K562 (cell line): ENCODE results near the gene LCMT2. TPM values are rescaled to one million over a fixed set of nuclear protein-coding genes. Genes with fewer than 3 reads are reported as not detected.

Experiments used
- ATAC-seq: fragments of 200-7000 bp; cut with Tn5 transposase; 3 replicates; pipeline ENCODE4 v1.9.1; 2020; ENCODE audit warnings: moderate library complexity
- BruUV-seq: library from RNA; stranded (reverse); fragments of 400-500 nt; replicated peaks from 2 replicates; lab custom pipeline; 2021; lab: Mats Ljungman, UMichigan
- CTCF ChIA-PET: fragments of 300-600 bp; formaldehyde crosslinking; extraction: SDS; loops from one replicate; lab custom pipeline; 2021; ENCODE audit warnings: low intra/inter-chr PET ratio; lab: Yijun Ruan, JAX
- POLR2A ChIA-PET: fragments of 300-600, 350-650 bp; sonication (Branson Sonifier 250); formaldehyde crosslinking; extraction: SDS; loops from one replicate; lab custom pipeline; 2021; ENCODE audit warnings: antibody characterized with exemption, inconsistent platforms; lab: Yijun Ruan, JAX
- DNase-seq, 4 experiments: peaks; one replicate each; pipeline versions ENCODE4 v3.0.0 to v3.0.0-alpha.2; 2011 to 2018; ENCODE audit warnings: low spot score in 3 of 4, mixed read lengths in 3 of 4; ENCODE audit errors: extremely low read depth in 1 of 4
- FAIRE-seq: peaks from 2 replicates; lab custom pipeline; 2011; peaks lifted over from hg19 to GRCh38; lab: Jason Lieb, UNC
- H2AFZ ChIP-seq: 2 replicates; pipeline ENCODE4 v1.6.0; 2011; ENCODE audit warnings: low read depth, low read length, control low read depth, inconsistent platforms
- H3K27ac ChIP-seq: fragments of 200-600 bp; 3 replicates; pipeline ENCODE4 v1.8.0; 2011; ENCODE audit warnings: low read depth, mild to moderate bottlenecking, control low read depth, inconsistent platforms, low read length, moderate library complexity, mixed read lengths; ENCODE audit errors: extremely low read depth
- H3K27me3 ChIP-seq, 2 experiments: fragments of 300-600 bp in 1 of 2; 2 replicates in 1 of 2; 3 replicates in 1 of 2; pipeline versions ENCODE4 v1.6.0 to v1.8.0; 2011; ENCODE audit warnings: inconsistent platforms in 2 of 2, low read length in 2 of 2, mild to moderate bottlenecking in 1 of 2, mixed read lengths in 1 of 2, moderate library complexity in 1 of 2; ENCODE audit not compliant: control insufficient read depth in 2 of 2, insufficient read depth in 2 of 2
- H3K36me3 ChIP-seq: fragments of 300-600 bp; 3 replicates; pipeline ENCODE4 v1.8.0; 2011; ENCODE audit warnings: mild to moderate bottlenecking, low read length, inconsistent platforms; ENCODE audit not compliant: control insufficient read depth, insufficient read depth
- H3K4me1 ChIP-seq, 2 experiments: fragments of 200-600 bp in 1 of 2; replicated peaks in 1 of 2; 2 replicates in 1 of 2; 3 replicates in 1 of 2; pipeline versions ENCODE4 v1.5.1 to v1.8.0; 2011; ENCODE audit warnings: inconsistent platforms in 2 of 2, low read length in 2 of 2, mild to moderate bottlenecking in 1 of 2, mixed read lengths in 1 of 2, moderate library complexity in 1 of 2; ENCODE audit not compliant: control insufficient read depth in 2 of 2, insufficient read depth in 2 of 2
- H3K4me2 ChIP-seq: 2 replicates; pipeline ENCODE4 v1.6.1; 2011; ENCODE audit warnings: low read length, control low read depth, inconsistent platforms, mixed read lengths; ENCODE audit not compliant: insufficient read depth
- H3K4me3 ChIP-seq: fragments of 200-600 bp; sonication (generic), shearing (Covaris generic); 2 replicates; pipeline ENCODE4 v1.5.1; 2016; ENCODE audit warnings: control low read depth, inconsistent platforms
- H3K79me2 ChIP-seq: fragments of 200-600 bp; 3 replicates; pipeline ENCODE4 v1.8.0; 2011; ENCODE audit warnings: low read length, inconsistent platforms; ENCODE audit not compliant: control insufficient read depth, insufficient read depth
- H3K9ac ChIP-seq, 2 experiments: 2 replicates each; pipeline versions ENCODE4 v1.6.0 to v1.6.1; 2011; ENCODE audit warnings: low read depth in 2 of 2, low read length in 2 of 2, control low read depth in 1 of 2, inconsistent platforms in 1 of 2, mild to moderate bottlenecking in 1 of 2, mixed read lengths in 1 of 2; ENCODE audit not compliant: insufficient read depth in 1 of 2
- H3K9me1 ChIP-seq: one replicate; pipeline ENCODE4 v1.6.0; 2011; ENCODE audit warnings: inconsistent platforms, mild to moderate bottlenecking, low read length, moderate library complexity; ENCODE audit not compliant: control insufficient read depth, insufficient read depth
- H3K9me3 ChIP-seq: replicated peaks from 2 replicates; pipeline ENCODE4 v1.5.1; 2011; ENCODE audit warnings: low read depth, low read length, inconsistent platforms; ENCODE audit not compliant: control insufficient read depth, insufficient read depth
- H4K20me1 ChIP-seq: replicated peaks from 2 replicates; pipeline ENCODE4 v1.6.1; 2011; ENCODE audit warnings: low read length, inconsistent platforms, mixed read lengths; ENCODE audit not compliant: control insufficient read depth, insufficient read depth
- ARID1B ChIP-seq: fragments of 450-650 bp; IDR thresholded peaks from 2 replicates; pipeline ENCODE4 v1.6.1; 2016; ENCODE audit warnings: antibody characterized with exemption, mild to moderate bottlenecking, inconsistent platforms
- CBFA2T2 ChIP-seq: fragments of 450-650 bp; conservative IDR thresholded peaks from 2 replicates; pipeline ENCODE4 v1.6.1; 2017; ENCODE audit warnings: mild to moderate bottlenecking
- CBFA2T3 ChIP-seq: fragments of 450-650 bp; IDR thresholded peaks from 2 replicates; pipeline ENCODE4 v1.6.1; 2017
- CBX5 ChIP-seq: IDR thresholded peaks from 2 replicates; pipeline ENCODE4 v1.6.1; 2014; ENCODE audit warnings: low read depth, borderline replicate concordance
- HOXB6 ChIP-seq: fragments of 250-450 bp; sonication (Bioruptor Pico); IDR thresholded peaks from 2 replicates; pipeline ENCODE4 v1.5.1; 2022; ENCODE audit warnings: mild to moderate bottlenecking, borderline replicate concordance
- MEIS2 ChIP-seq: fragments of 450-650 bp; IDR thresholded peaks from 2 replicates; pipeline ENCODE4 v1.6.1; 2014; ENCODE audit warnings: mild to moderate bottlenecking; ENCODE audit not compliant: partially characterized antibody
- PBX2 ChIP-seq, 2 experiments: IDR thresholded peaks in 1 of 2; conservative IDR thresholded peaks in 1 of 2; 2 replicates each; pipeline ENCODE4 v1.6.1; 2016; ENCODE audit warnings: low read depth in 2 of 2, mild to moderate bottlenecking in 1 of 2, missing compliant biosample characterization in 1 of 2, missing genetic modification characterization in 1 of 2, moderate library complexity in 1 of 2
- PRPF4 ChIP-seq: fragments of 200-400 bp; formaldehyde crosslinking; IDR thresholded peaks from one replicate; pipeline ENCODE4 v1.6.1; 2017; ENCODE audit warnings: low read length, low read depth, mild to moderate bottlenecking; ENCODE audit not compliant: insufficient read depth, poor library complexity, severe bottlenecking
- SOX6 ChIP-seq: fragments of 450-650 bp; IDR thresholded peaks from 2 replicates; pipeline ENCODE4 v1.6.1; 2014; ENCODE audit warnings: mild to moderate bottlenecking
- TCF3 ChIP-seq: sonication (generic); formaldehyde crosslinking; IDR thresholded peaks from 2 replicates; pipeline ENCODE4 v1.4.0; 2020; ENCODE audit warnings: mild to moderate bottlenecking, missing genetic modification reagents
- TEAD4 ChIP-seq, 2 experiments: sonication (generic) in 1 of 2; formaldehyde crosslinking in 1 of 2; IDR thresholded peaks; 2 replicates each; pipeline versions ENCODE4 v1.6.1 to v1.8.0; 2012 to 2022; ENCODE audit warnings: borderline replicate concordance in 1 of 2, inconsistent platforms in 1 of 2, low read length in 1 of 2, mild to moderate bottlenecking in 1 of 2, missing genetic modification reagents in 1 of 2
- ZBTB1 ChIP-seq: sonication (generic); formaldehyde crosslinking; IDR thresholded peaks from 2 replicates; pipeline ENCODE4 v1.8.1; 2023; ENCODE audit warnings: missing genetic modification reagents, low read depth, mild to moderate bottlenecking, borderline replicate concordance
- in situ Hi-C: fragments of 300-500 bp; cut with MboI; formaldehyde crosslinking; loops from 4 replicates; pipeline ENCODE4 v1.15.0; 2018; ENCODE audit warnings: inconsistent platforms, mixed read lengths
- intact Hi-C: fragments of 100-400 bp; cut with micrococcal nuclease; formaldehyde crosslinking; loops from 2 replicates; pipeline ENCODE4 v1.14.2; 2022
- polyA plus RNA-seq, 8 experiments: library from polyadenylated mRNA; depleted of rRNA in 4 of 8; stranded (reverse) in 5 of 8; unstranded in 3 of 8; fragments of >200 nt; fragmentation: Nextera tagmentation in 2 of 8; fragmentation: Illumina TruSeq in 1 of 8; extraction: Ambion mirVana in 2 of 8; extraction: Trizol in 1 of 8; gene quantifications; 2 replicates each; pipeline versions ENCODE4 v1.2.1 to v1.2.3, GENCODE V29; 2011 to 2014; ENCODE audit warnings: inconsistent platforms in 1 of 8, missing spikeins in 1 of 8
- total RNA-seq, 7 experiments: library from RNA; depleted of rRNA in 6 of 7; stranded (reverse); fragments of >200 nt in 6 of 7; fragmentation: Illumina TruSeq in 2 of 7; extraction: Trizol in 2 of 7; gene quantifications; 2 replicates each; pipeline versions ENCODE4 v1.2.1 to v1.2.3, GENCODE V29; 2011 to 2021; ENCODE audit warnings: low replicate concordance in 1 of 7

LCMT2 gene
- total and polyA plus RNA-seq, 9 of the 15 experiments (the other 6 are each of a cell fraction or from before 2014, with no cell fraction given), result 2.5 to 22.3 (median 15.2) TPM

- no peak for DNase-seq
- Histone ChIP-seq H3K27me3 (peaks cover 0 to 2% of the 10 kb centered on the region in 2 experiments; a peak in 1 of 5 replicates), H2AFZ (no peak overlapping the region), H3K79me2 (no peaks in the 10 kb centered on the region), H4K20me1 (no peaks in the 10 kb centered on the region), H3K27ac (no peak overlapping the region), H3K36me3 (no peaks in the 10 kb centered on the region), H3K9ac (no peak overlapping the region), H3K4me3 (no peak overlapping the region), H3K4me2 (no peak overlapping the region), H3K4me1 (no peaks in the 10 kb centered on the region; a peak in 2 of 5 replicates), H3K9me1 (no peaks in the 10 kb centered on the region), H3K9me3 (no peaks in the 10 kb centered on the region)
- peak; percentile 67 for FAIRE-seq
- BruUV-seq, result no TSS peak
- TF ChIP-seq CBX5 (no peak), ZBTB1 (CRISPR knock-in tag) (no peak), SOX6 (peak; percentile 56; the same call in 1 of the 2 replicates), TEAD4 (IDR thresholded peaks at IDR 0.05; ENCODE audit: low read length) (peak; percentile 25; the same call in 1 of the 2 replicates), TEAD4 (CRISPR knock-in tag; IDR thresholded peaks at IDR 0.05; ENCODE audit: borderline replicate concordance) (no peak), ARID1B (peak; percentile 48), CBFA2T2 (0 out of 2 replicates have a peak, but pooled peaks have one; percentile 8), TCF3 (CRISPR knock-in tag) (peak; percentile 10; the same call in 1 of the 2 replicates), MEIS2 (peak; percentile 39), PBX2 (CRISPR knock-in tag; IDR thresholded peaks at IDR 0.05; ENCODE audit: low read depth) (no peak), PBX2 (tag; conservative IDR thresholded peaks at IDR 0.05; ENCODE audit: low read depth) (peak; percentile 35; the same call in 1 of the 2 replicates), PRPF4 (no peak), HOXB6 (CRISPR knock-in tag) (no peak), CBFA2T3 (peak; percentile 58)
- intact Hi-C loops (no loop called here), in situ Hi-C loops (no loop called here)
- no peak for ATAC-seq
- ChIA-PET POLR2A (no interaction called here), CTCF (no interaction called here)
These were observed 30.5 kb downstream of the LCMT2 start for GRCh38 chr15:43299884-43300283.
